Measurements from ENCODE around the gene CHMP4A.

CHMP4A gene

DNA sequence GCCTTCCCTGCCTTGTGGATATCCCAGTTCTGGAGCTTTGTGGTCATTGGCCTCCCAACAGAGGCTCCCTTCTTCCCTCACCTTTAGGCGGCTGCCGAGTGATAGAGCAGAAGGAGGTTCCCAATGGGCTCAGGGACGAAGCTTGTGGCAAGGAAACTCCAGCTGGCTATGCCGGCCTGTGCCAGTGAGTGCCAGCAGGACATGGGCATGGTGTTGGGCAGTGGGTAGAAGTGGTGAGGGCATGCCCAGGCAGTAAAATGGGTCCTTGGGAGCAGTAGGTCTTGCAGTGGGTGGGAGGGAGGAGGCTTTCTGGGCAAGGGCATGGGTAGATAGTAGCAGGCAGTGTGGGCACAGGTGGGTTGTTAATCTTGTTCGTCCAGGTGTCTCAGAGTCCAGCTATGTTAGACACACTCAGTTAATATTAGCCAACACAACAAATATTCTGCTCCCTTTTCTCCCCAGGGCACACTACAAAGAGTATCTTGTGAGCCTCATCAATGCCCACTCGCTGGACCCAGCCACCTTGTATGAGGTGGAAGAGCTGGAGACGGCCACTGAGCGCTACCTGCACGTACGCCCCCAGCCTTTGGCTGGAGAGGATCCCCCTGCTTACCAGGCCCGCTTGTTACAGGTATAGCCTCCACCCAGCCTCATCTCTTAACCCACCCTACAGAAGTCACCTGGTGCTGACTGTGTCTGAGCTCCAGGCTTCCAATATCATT is 53.4 kb downstream of the CHMP4A start:
- no peaks in the 10 kb centered on the region for H3K27me3 Mint-ChIP-seq (ENCODE audit: low read depth)
- H3K9me3 Mint-ChIP-seq: no peaks in the 10 kb centered on the region
- TF ChIP-seq, protein P1, sequence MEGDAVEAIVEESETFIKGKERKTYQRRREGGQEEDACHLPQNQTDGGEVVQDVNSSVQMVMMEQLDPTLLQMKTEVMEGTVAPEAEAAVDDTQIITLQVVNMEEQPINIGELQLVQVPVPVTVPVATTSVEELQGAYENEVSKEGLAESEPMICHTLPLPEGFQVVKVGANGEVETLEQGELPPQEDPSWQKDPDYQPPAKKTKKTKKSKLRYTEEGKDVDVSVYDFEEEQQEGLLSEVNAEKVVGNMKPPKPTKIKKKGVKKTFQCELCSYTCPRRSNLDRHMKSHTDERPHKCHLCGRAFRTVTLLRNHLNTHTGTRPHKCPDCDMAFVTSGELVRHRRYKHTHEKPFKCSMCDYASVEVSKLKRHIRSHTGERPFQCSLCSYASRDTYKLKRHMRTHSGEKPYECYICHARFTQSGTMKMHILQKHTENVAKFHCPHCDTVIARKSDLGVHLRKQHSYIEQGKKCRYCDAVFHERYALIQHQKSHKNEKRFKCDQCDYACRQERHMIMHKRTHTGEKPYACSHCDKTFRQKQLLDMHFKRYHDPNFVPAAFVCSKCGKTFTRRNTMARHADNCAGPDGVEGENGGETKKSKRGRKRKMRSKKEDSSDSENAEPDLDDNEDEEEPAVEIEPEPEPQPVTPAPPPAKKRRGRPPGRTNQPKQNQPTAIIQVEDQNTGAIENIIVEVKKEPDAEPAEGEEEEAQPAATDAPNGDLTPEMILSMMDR (IDR thresholded peaks at IDR 0.05; ENCODE audit: unreplicated experiment in 3 of 3): no peak
- peak overlapping the region in 1 of 3 experiments; percentile 46 for H3K27ac Mint-ChIP-seq
- peaks cover 57% of the 10 kb centered on the region for H3K36me3 Mint-ChIP-seq (ENCODE audit: low read depth)
- H3K4me3 Mint-ChIP-seq: peak overlapping the region; percentile 21 to 55 (median 55)
- H3K4me1 Mint-ChIP-seq: peaks cover 16% of the 10 kb centered on the region
